ENCODE measurements around the gene NFYC. TPM values are rescaled to one million over a fixed set of nuclear protein-coding genes. Genes with fewer than 3 reads are reported as not detected.

NFYC gene
- total and polyA plus RNA-seq, 2 of the 8 experiments (the other 6 are each of a cell fraction or from before 2014, with no cell fraction given), result 54.1 to 124 TPM

DNA sequence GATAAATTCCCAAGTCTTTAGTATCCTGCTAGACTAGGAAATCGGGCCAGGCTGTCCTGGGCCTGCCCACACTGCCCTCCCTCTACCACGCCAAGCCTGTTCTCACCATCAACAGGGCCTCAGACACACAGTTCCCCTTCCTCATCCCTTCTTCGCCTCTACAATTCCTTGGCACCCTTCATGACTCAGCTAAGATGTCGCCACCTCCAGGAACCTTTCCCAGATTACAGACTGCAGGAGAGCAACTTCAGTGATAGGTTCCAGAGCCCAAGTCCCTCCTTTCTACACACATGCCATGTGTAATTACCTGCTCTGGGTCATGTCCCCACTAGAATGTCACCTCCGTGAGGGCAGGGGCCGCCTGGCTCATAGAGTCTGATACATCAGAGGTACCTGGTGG lies 29.4 kb upstream of the NFYC start:
- Histone ChIP-seq H3K36me3 (ENCODE audit: control insufficient read depth in 2 of 4, insufficient read depth in 4 of 4, low read length in 3 of 4) (no peaks in the 10 kb centered on the region), H3K27me3 (replicated peaks in 1 of 4; ENCODE audit: control insufficient read depth in 3 of 4, extremely low read depth in 1 of 4, insufficient read depth in 3 of 4, low read length in 3 of 4) (no peaks in the 10 kb centered on the region; a peak in 1 of 7 replicates), H2AFZ (ENCODE audit: low read length) (no peak overlapping the region), H4K8ac (ENCODE audit: extremely low read depth, insufficient read depth, low read length) (no peak overlapping the region), H4K5ac (ENCODE audit: insufficient read length, low read depth, low read length) (no peak overlapping the region), H3K9me3 (ENCODE audit: insufficient read depth in 2 of 2, low read depth in 1 of 2, low read length in 1 of 2) (no peaks in the 10 kb centered on the region), H2BK12ac (ENCODE audit: low read depth, low read length) (0 out of 2 replicates have a peak overlapping the region, but pooled peaks have one; percentile 4), H3K4me3 (ENCODE audit: extremely low read depth in 1 of 4, insufficient read depth in 2 of 4, low read depth in 3 of 4, low read length in 4 of 4) (no peak overlapping the region), H3K9ac (replicated peaks in 1 of 4; ENCODE audit: extremely low read depth in 1 of 4, low read depth in 3 of 4, low read length in 3 of 4) (no peak overlapping the region), H3K18ac (ENCODE audit: extremely low read depth, low read length) (no peak overlapping the region), H2BK15ac (ENCODE audit: low read length) (0 out of 2 replicates have a peak overlapping the region, but pooled peaks have one; percentile 29), H4K91ac (replicated peaks; ENCODE audit: insufficient read length, low read length) (no peak overlapping the region), H3K4me2 (ENCODE audit: insufficient read depth in 1 of 2, low read depth in 2 of 2, low read length in 2 of 2) (peak overlapping the region in 1 of 2 experiments; percentile 89; a peak in 2 of 4 replicates), H3K23ac (ENCODE audit: insufficient read length) (no peak overlapping the region), H3K14ac (ENCODE audit: insufficient read length) (no peak overlapping the region), H4K20me1 (replicated peaks in 1 of 2; ENCODE audit: control insufficient read depth in 1 of 2, insufficient read depth in 2 of 2, low read length in 2 of 2) (peaks cover 0 to 5% of the 10 kb centered on the region in 2 experiments), H2BK20ac (ENCODE audit: low read length) (no peak overlapping the region), H3K79me2 (ENCODE audit: control insufficient read depth in 1 of 2, insufficient read depth in 2 of 2, low read length in 2 of 2) (no peaks in the 10 kb centered on the region; a peak in 1 of 4 replicates), H3K56ac (replicated peaks; ENCODE audit: insufficient read length, low read depth, low read length) (no peak overlapping the region), H3K4me1 (replicated peaks in 1 of 4; ENCODE audit: control insufficient read depth in 3 of 4, insufficient read depth in 4 of 4, low read length in 3 of 4) (peaks cover 0 to 28% (median 15%) of the 10 kb centered on the region in 4 experiments; a peak in 6 of 7 replicates), H2BK120ac (replicated peaks; ENCODE audit: low read depth, low read length) (no peak overlapping the region), H2AK5ac (ENCODE audit: low read depth, low read length) (peak overlapping the region; percentile 9; the same call in 1 of the 2 replicates), H3K27ac (ENCODE audit: low read depth, low read length) (no peak overlapping the region), H3K79me1 (ENCODE audit: low read depth, low read length) (peaks cover 9% of the 10 kb centered on the region; the same call in 1 of the 2 replicates), H2BK5ac (ENCODE audit: low read depth, low read length) (peak overlapping the region; percentile 10; the same call in 1 of the 2 replicates), H3K4ac (replicated peaks; ENCODE audit: insufficient read length, low read depth, low read length) (no peak overlapping the region), H3K23me2 (ENCODE audit: low read depth, low read length) (peaks cover 10% of the 10 kb centered on the region; the same call in 1 of the 2 replicates)
- DNase-seq (ENCODE audit: low read depth in 1 of 2, low spot score in 2 of 2) (no peak), FAIRE-seq (no peak)
- CTCF ChIA-PET (ENCODE audit: partially characterized antibody), result interaction anchor here (0.8 to 37.5 kb wide), 12 partner anchors 12 to 282 kb away, joined by 3 to 684 read pairs (median 4); no protein-coding TSS in a partner anchor
- 86% methylated on average over 6 of the region's 6 CpGs; no CpG with 5 or more reads in 1 of the 2 experiments for WGBS, 2 experiments (ENCODE audit: extremely low coverage in 1 of 2, insufficient coverage in 1 of 2, insufficient read length in 1 of 2, insufficient replicate concordance in 2 of 2, low coverage in 1 of 2, low lambda C conversion rate in 2 of 2, missing lambda C conversion rate in 1 of 2)
- POLR2A ChIA-PET (ENCODE audit: partially characterized antibody), result interaction anchor here (1.0 to 6.0 kb wide), 8 partner anchors 9 to 81 kb away, joined by 3 to 63 read pairs (median 8); partner anchors contain the start of gene NFYC
- TF ChIP-seq, protein P1, sequence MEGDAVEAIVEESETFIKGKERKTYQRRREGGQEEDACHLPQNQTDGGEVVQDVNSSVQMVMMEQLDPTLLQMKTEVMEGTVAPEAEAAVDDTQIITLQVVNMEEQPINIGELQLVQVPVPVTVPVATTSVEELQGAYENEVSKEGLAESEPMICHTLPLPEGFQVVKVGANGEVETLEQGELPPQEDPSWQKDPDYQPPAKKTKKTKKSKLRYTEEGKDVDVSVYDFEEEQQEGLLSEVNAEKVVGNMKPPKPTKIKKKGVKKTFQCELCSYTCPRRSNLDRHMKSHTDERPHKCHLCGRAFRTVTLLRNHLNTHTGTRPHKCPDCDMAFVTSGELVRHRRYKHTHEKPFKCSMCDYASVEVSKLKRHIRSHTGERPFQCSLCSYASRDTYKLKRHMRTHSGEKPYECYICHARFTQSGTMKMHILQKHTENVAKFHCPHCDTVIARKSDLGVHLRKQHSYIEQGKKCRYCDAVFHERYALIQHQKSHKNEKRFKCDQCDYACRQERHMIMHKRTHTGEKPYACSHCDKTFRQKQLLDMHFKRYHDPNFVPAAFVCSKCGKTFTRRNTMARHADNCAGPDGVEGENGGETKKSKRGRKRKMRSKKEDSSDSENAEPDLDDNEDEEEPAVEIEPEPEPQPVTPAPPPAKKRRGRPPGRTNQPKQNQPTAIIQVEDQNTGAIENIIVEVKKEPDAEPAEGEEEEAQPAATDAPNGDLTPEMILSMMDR (IDR thresholded peaks at IDR 0.05; ENCODE audit: control extremely low read depth in 1 of 3, insufficient read depth in 1 of 3, low read depth in 1 of 3, low read length in 3 of 3), result peak in 2 of 3 experiments; percentile 5 to 19; a peak in 2 of 4 replicates
- TF ChIP-seq CHD1 (IDR thresholded peaks at IDR 0.05; ENCODE audit: low read depth, low read length), result no peak
- peak; percentile 38; the same call in 1 of the 2 replicates for TF ChIP-seq MAFK (IDR thresholded peaks at IDR 0.05; ENCODE audit: low read depth, low read length)
- no peak for TF ChIP-seq KDM4A (IDR thresholded peaks at IDR 0.05; ENCODE audit: low read depth, low read length, severe bottlenecking)
- peak in 1 of 2 experiments; percentile 13; a peak in 1 of 4 replicates for TF ChIP-seq RAD21 (IDR thresholded peaks at IDR 0.05 in 1 of 2, conservative IDR thresholded peaks at IDR 0.05 in 1 of 2; ENCODE audit: low read depth in 2 of 2, low read length in 2 of 2)
- peak; percentile 57; the same call in 1 of the 2 replicates for TF ChIP-seq BACH1 (IDR thresholded peaks at IDR 0.05; ENCODE audit: low read length)
